Thyroid gland (tissue), 4 donors: ENCODE measurements around the gene ZBP1.

ENCODE experiments used
- POLR2A ChIP-seq, 2 donors: fragments of 450-650 bp; IDR thresholded peaks; one replicate each; pipeline ENCODE4 v1.6.1; 2017; ENCODE audit warnings: antibody characterized with exemption in 2 of 2, mild to moderate bottlenecking in 2 of 2, moderate library complexity in 1 of 2
- TF ChIP-seq, protein P1 (sequence below), 6 experiments: fragments of 200-600 bp in 3 of 6; fragments of 450-650 bp in 3 of 6; sonication (generic) in 3 of 6; IDR thresholded peaks; one replicate each; pipeline ENCODE4 v1.5.1; 2016 to 2019; ENCODE audit warnings: antibody characterized with exemption in 6 of 6, mild to moderate bottlenecking in 2 of 6, inconsistent platforms in 1 of 6, moderate library complexity in 1 of 6

GRCh38 chr20:57651881-57652605 is 31.8 kb upstream of the ZBP1 start:
- TF ChIP-seq, protein P1, sequence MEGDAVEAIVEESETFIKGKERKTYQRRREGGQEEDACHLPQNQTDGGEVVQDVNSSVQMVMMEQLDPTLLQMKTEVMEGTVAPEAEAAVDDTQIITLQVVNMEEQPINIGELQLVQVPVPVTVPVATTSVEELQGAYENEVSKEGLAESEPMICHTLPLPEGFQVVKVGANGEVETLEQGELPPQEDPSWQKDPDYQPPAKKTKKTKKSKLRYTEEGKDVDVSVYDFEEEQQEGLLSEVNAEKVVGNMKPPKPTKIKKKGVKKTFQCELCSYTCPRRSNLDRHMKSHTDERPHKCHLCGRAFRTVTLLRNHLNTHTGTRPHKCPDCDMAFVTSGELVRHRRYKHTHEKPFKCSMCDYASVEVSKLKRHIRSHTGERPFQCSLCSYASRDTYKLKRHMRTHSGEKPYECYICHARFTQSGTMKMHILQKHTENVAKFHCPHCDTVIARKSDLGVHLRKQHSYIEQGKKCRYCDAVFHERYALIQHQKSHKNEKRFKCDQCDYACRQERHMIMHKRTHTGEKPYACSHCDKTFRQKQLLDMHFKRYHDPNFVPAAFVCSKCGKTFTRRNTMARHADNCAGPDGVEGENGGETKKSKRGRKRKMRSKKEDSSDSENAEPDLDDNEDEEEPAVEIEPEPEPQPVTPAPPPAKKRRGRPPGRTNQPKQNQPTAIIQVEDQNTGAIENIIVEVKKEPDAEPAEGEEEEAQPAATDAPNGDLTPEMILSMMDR (IDR thresholded peaks at IDR 0.05), result no peak
- TF ChIP-seq POLR2A (IDR thresholded peaks at IDR 0.05), result no peak
